HCT116 (cell line): ENCODE data around the gene ZNF319. TPM values are rescaled to one million over a fixed set of nuclear protein-coding genes. Genes with fewer than 3 reads are reported as not detected.

Source experiments
- ATAC-seq: fragments of 200-7000 bp; cut with Tn5 transposase; 2 replicates; pipeline ENCODE4 v1.9.1; 2020; ENCODE audit warnings: mild to moderate bottlenecking, moderate library complexity
- BruUV-seq: library from RNA; stranded (reverse); fragments of 400-500 nt; replicated peaks from 2 replicates; lab custom pipeline; 2021; lab: Mats Ljungman, UMichigan
- CTCF ChIA-PET: fragments of 300-600 bp; sonication (Branson Sonifier 250); formaldehyde crosslinking; loops from one replicate; lab custom pipeline; 2021; ENCODE audit warnings: antibody characterized with exemption; lab: Charles Lee
- POLR2A ChIA-PET: fragments of 300-600, 350-600 bp; sonication (Branson Sonifier 250); formaldehyde crosslinking; loops from one replicate; lab custom pipeline; 2021; ENCODE audit warnings: antibody characterized with exemption; lab: Charles Lee
- RAD21 ChIA-PET, 2 experiments: fragments of 300-600 bp; sonication (Branson Sonifier 250); formaldehyde crosslinking; loops; one replicate each; lab custom pipeline; 2023; ENCODE audit warnings: low total read pairs in 2 of 2; ENCODE audit not compliant: uncharacterized antibody in 2 of 2, unreplicated experiment in 2 of 2, low non-redundant PET in 1 of 2; lab: Charles Lee
- DNase-seq: peaks from one replicate; pipeline ENCODE4 v3.0.0-alpha.2; 2010; ENCODE audit warnings: low read depth, low spot score
- H2AFZ ChIP-seq: fragments of 200-600 bp; shearing (Covaris generic), sonication (generic); 2 replicates; pipeline ENCODE4 v1.6.1; 2017; ENCODE audit warnings: low read depth, mixed run types, mixed read lengths, antibody characterized with exemption, low read length; ENCODE audit not compliant: poor library complexity, severe bottlenecking
- H3K27ac ChIP-seq: 2 replicates; pipeline ENCODE4 v1.5.1; 2012; ENCODE audit warnings: low read depth, low read length
- H3K27me3 ChIP-seq: fragments of 200-600 bp; sonication (generic); 2 replicates; pipeline ENCODE4 v1.6.1; 2016; ENCODE audit warnings: mixed run types, low read length, mixed read lengths; ENCODE audit not compliant: insufficient read depth
- H3K36me3 ChIP-seq, 2 experiments: fragments of 200-500 bp in 1 of 2; fragments of 200-600 bp in 1 of 2; sonication (Bioruptor generic) in 1 of 2; sonication (generic) in 1 of 2; 2 replicates each; pipeline versions ENCODE4 v1.5.1 to v1.6.1; 2014 to 2016; ENCODE audit warnings: low read length in 2 of 2, inconsistent platforms in 1 of 2, mixed read lengths in 1 of 2, mixed run types in 1 of 2; ENCODE audit not compliant: insufficient read depth in 2 of 2, control insufficient read depth in 1 of 2
- H3K4me1 ChIP-seq, 2 experiments: fragments of 200-600 bp in 1 of 2; sonication (generic) in 1 of 2; 2 replicates each; pipeline versions ENCODE4 v1.5.1 to v1.6.1; 2012 to 2017; ENCODE audit warnings: low read length in 2 of 2, inconsistent platforms in 1 of 2, mild to moderate bottlenecking in 1 of 2, mixed read lengths in 1 of 2, mixed run types in 1 of 2, moderate library complexity in 1 of 2; ENCODE audit not compliant: insufficient read depth in 2 of 2, control insufficient read depth in 1 of 2
- H3K4me2 ChIP-seq: fragments of 200-600 bp; sonication (generic); 2 replicates; pipeline ENCODE4 v1.6.1; 2017; ENCODE audit warnings: mixed run types, low read length, mixed read lengths
- H3K4me3 ChIP-seq, 2 experiments: fragments of 200-600 bp in 1 of 2; sonication (generic) in 1 of 2; replicated peaks in 1 of 2; 2 replicates each; pipeline ENCODE4 v1.5.1; 2011 to 2016; ENCODE audit warnings: low read length in 2 of 2, control low read depth in 1 of 2, low read depth in 1 of 2, mild to moderate bottlenecking in 1 of 2, mixed read lengths in 1 of 2, mixed run types in 1 of 2
- H3K79me2 ChIP-seq: fragments of 200-600 bp; sonication (generic); 2 replicates; pipeline ENCODE4 v1.6.1; 2017; ENCODE audit warnings: mild to moderate bottlenecking, mixed run types, low read length, moderate library complexity, mixed read lengths; ENCODE audit not compliant: insufficient read depth
- H3K9ac ChIP-seq: fragments of 200-600 bp; sonication (generic); 2 replicates; pipeline ENCODE4 v1.6.1; 2016; ENCODE audit warnings: low read length, mixed read lengths
- H3K9me2 ChIP-seq: fragments of 200-600 bp; sonication (generic), shearing (Covaris generic); 2 replicates; pipeline ENCODE4 v1.6.1; 2017; ENCODE audit warnings: mixed run types, mild to moderate bottlenecking, moderate library complexity; ENCODE audit not compliant: insufficient read depth
- H3K9me3 ChIP-seq, 2 experiments: fragments of 200-500 bp in 1 of 2; fragments of 200-600 bp in 1 of 2; sonication (Bioruptor generic) in 1 of 2; sonication (generic) in 1 of 2; 2 replicates each; pipeline ENCODE4 v1.6.1; 2014 to 2017; ENCODE audit warnings: low read length in 2 of 2, mixed read lengths in 2 of 2, inconsistent platforms in 1 of 2, low read depth in 1 of 2, mild to moderate bottlenecking in 1 of 2, mixed run types in 1 of 2, moderate library complexity in 1 of 2; ENCODE audit not compliant: control insufficient read depth in 1 of 2, insufficient read depth in 1 of 2
- H4K20me1 ChIP-seq: fragments of 200-600 bp; sonication (generic), shearing (Covaris generic); 2 replicates; pipeline ENCODE4 v1.6.1; 2017; ENCODE audit warnings: mixed run types, mild to moderate bottlenecking, moderate library complexity; ENCODE audit not compliant: insufficient read depth
- ATF3 ChIP-seq: IDR thresholded peaks from 2 replicates; pipeline ENCODE4 v1.6.1; 2012
- CBX3 ChIP-seq: IDR thresholded peaks from 2 replicates; pipeline ENCODE4 v1.6.1; 2012; ENCODE audit warnings: low read depth
- CTCF ChIP-seq, 3 experiments: fragments of 200-600 bp in 1 of 3; sonication (generic) in 1 of 3; IDR thresholded peaks in 2 of 3; conservative IDR thresholded peaks in 1 of 3; 2 replicates each; pipeline ENCODE4 v1.5.1; 2012 to 2017; ENCODE audit warnings: low read depth in 2 of 3, low read length in 2 of 3, antibody characterized with exemption in 1 of 3, borderline replicate concordance in 1 of 3, control low read depth in 1 of 3, mild to moderate bottlenecking in 1 of 3, mixed read lengths in 1 of 3, mixed run types in 1 of 3, moderate library complexity in 1 of 3; ENCODE audit not compliant: insufficient read depth in 1 of 3
- EGR1 ChIP-seq: IDR thresholded peaks from 2 replicates; pipeline ENCODE4 v1.6.1; 2012; ENCODE audit warnings: low read depth
- EZH2phosphoT487 ChIP-seq: fragments of 200-600 bp; IDR thresholded peaks from 2 replicates; pipeline ENCODE4 v1.6.1; 2018; ENCODE audit warnings: antibody characterized with exemption, borderline replicate concordance
- FOSL1 ChIP-seq: IDR thresholded peaks from 2 replicates; pipeline ENCODE4 v1.6.1; 2012; ENCODE audit warnings: low read depth
- JUND ChIP-seq: IDR thresholded peaks from 2 replicates; pipeline ENCODE4 v1.6.1; 2012
- MAX ChIP-seq: IDR thresholded peaks from 2 replicates; pipeline ENCODE4 v1.6.1; 2012
- POLR2A ChIP-seq: IDR thresholded peaks from 2 replicates; pipeline ENCODE4 v1.7.0; 2011; ENCODE audit warnings: borderline replicate concordance; ENCODE audit not compliant: insufficient read depth, insufficient read length; ENCODE audit errors: extremely low read depth
- RAD21 ChIP-seq: IDR thresholded peaks from 2 replicates; pipeline ENCODE4 v1.6.1; 2012; ENCODE audit warnings: low read depth, mild to moderate bottlenecking
- REST ChIP-seq: IDR thresholded peaks from 2 replicates; pipeline ENCODE4 v1.6.1; 2012; ENCODE audit warnings: low read depth
- SIN3A ChIP-seq: IDR thresholded peaks from 2 replicates; pipeline ENCODE4 v1.6.1; 2012; ENCODE audit warnings: low read depth
- SP1 ChIP-seq: IDR thresholded peaks from 2 replicates; pipeline ENCODE4 v1.6.1; 2012; ENCODE audit warnings: low read depth
- SRF ChIP-seq: IDR thresholded peaks from 2 replicates; pipeline ENCODE4 v1.6.1; 2012; ENCODE audit warnings: low read depth
- YY1 ChIP-seq: IDR thresholded peaks from 2 replicates; pipeline ENCODE4 v1.6.1; 2011; ENCODE audit warnings: low read length, low read depth, moderate library complexity, mild to moderate bottlenecking; ENCODE audit not compliant: insufficient replicate concordance; ENCODE audit errors: extremely low read depth
- ZFX ChIP-seq: fragments of 450-650 bp; IDR thresholded peaks from 2 replicates; pipeline ENCODE4 v1.6.1; 2017
- intact Hi-C: fragments of 100-400 bp; cut with micrococcal nuclease; formaldehyde crosslinking; loops from 2 replicates; pipeline ENCODE4 v1.10.0; 2022
- total RNA-seq: library from RNA; stranded (reverse); gene quantifications from one replicate; pipeline ENCODE4 v1.2.1, GENCODE V29; 2021; ENCODE audit not compliant: unreplicated experiment

The ZNF319 gene
- total RNA-seq, 1 experiment from 2014 or later, result 7.1 TPM

- Histone ChIP-seq H3K4me3 (no peak overlapping the region), H3K27me3 (no peaks in the 10 kb centered on the region), H4K20me1 (no peaks in the 10 kb centered on the region), H3K9me2 (no peaks in the 10 kb centered on the region), H3K36me3 (no peaks in the 10 kb centered on the region; a peak in 1 of 4 replicates), H3K4me2 (0 out of 2 replicates have a peak overlapping the region, but pooled peaks have one; percentile 7), H3K9me3 (no peaks in the 10 kb centered on the region), H3K79me2 (peaks cover 16% of the 10 kb centered on the region; the same call in 1 of the 2 replicates), H2AFZ (no peak overlapping the region), H3K27ac (no peak overlapping the region), H3K4me1 (peaks cover 18 to 38% of the 10 kb centered on the region in 2 experiments), H3K9ac (no peak overlapping the region)
- ATAC-seq, result no peak
- DNase-seq, result no peak
- BruUV-seq, result no TSS peak
- CTCF ChIA-PET, result interaction anchor here (1.2 to 2.8 kb wide), 3 partner anchors 8 to 99 kb away, joined by 3 to 16 read pairs (median 8); no protein-coding TSS in a partner anchor
- intact Hi-C loops, result loop anchor here (5.0 to 10.0 kb wide), 5 partner anchors 175 to 735 kb away; partner anchors contain the start of gene CSNK2A2
- POLR2A ChIA-PET, result interaction anchor here (1.3 kb wide), 1 partner anchor 105 kb away, joined by 3 read pairs; no protein-coding TSS in a partner anchor
- RAD21 ChIA-PET, result no interaction called here
- TF ChIP-seq EZH2phosphoT487 (no peak), SP1 (no peak), CTCF (IDR thresholded peaks at IDR 0.05 in 2 of 3, conservative IDR thresholded peaks at IDR 0.05 in 1 of 3; ENCODE audit: borderline replicate concordance in 1 of 3, insufficient read depth in 1 of 3, low read depth in 2 of 3, low read length in 2 of 3) (no peak), POLR2A (no peak), ZFX (no peak), CBX3 (no peak), EGR1 (no peak), ATF3 (no peak), SRF (no peak), YY1 (no peak), FOSL1 (no peak), SIN3A (no peak), REST (no peak), MAX (no peak), RAD21 (no peak), JUND (no peak)
Measured at GRCh38 chr16:58022601-58023371, 22.3 kb upstream of the ZNF319 start.
